Effector memory CD4-positive, alpha-beta T cell (primary cell): ENCODE measurements around the gene EHBP1L1.
A peak's percentile ranks its signal among the peaks of the same experiment; 100 is the strongest.

Experiments
- DNase-seq, 3 donors: peaks; one replicate each; pipeline ENCODE4 v3.0.0-alpha.2; 2020
- H3K27ac ChIP-seq: 2 replicates; pipeline ENCODE4 v1.7.0; 2013; ENCODE audit warnings: mild to moderate bottlenecking, low read length, moderate library complexity; ENCODE audit not compliant: insufficient read depth, poor library complexity, severe bottlenecking
- H3K27me3 ChIP-seq: replicated peaks from 2 replicates; pipeline ENCODE4 v1.7.0; 2013; ENCODE audit warnings: mild to moderate bottlenecking, low read length; ENCODE audit not compliant: insufficient read depth, control insufficient read depth, poor library complexity, severe bottlenecking
- H3K36me3 ChIP-seq: 2 replicates; pipeline ENCODE4 v1.7.0; 2013; ENCODE audit warnings: mild to moderate bottlenecking, low read length, moderate library complexity; ENCODE audit not compliant: control insufficient read depth, insufficient read depth
- H3K4me1 ChIP-seq: 2 replicates; pipeline ENCODE4 v1.7.0; 2013; ENCODE audit warnings: low read length, mild to moderate bottlenecking; ENCODE audit not compliant: control insufficient read depth, insufficient read depth, poor library complexity, severe bottlenecking
- H3K4me3 ChIP-seq: 2 replicates; pipeline ENCODE4 v1.7.0; 2013; ENCODE audit warnings: low read length, low read depth, mild to moderate bottlenecking; ENCODE audit not compliant: insufficient read depth, poor library complexity, severe bottlenecking
- H3K9me3 ChIP-seq: 2 replicates; pipeline ENCODE4 v1.7.0; 2013; ENCODE audit warnings: mild to moderate bottlenecking, low read length, moderate library complexity; ENCODE audit not compliant: control insufficient read depth

The EHBP1L1 gene

DNA sequence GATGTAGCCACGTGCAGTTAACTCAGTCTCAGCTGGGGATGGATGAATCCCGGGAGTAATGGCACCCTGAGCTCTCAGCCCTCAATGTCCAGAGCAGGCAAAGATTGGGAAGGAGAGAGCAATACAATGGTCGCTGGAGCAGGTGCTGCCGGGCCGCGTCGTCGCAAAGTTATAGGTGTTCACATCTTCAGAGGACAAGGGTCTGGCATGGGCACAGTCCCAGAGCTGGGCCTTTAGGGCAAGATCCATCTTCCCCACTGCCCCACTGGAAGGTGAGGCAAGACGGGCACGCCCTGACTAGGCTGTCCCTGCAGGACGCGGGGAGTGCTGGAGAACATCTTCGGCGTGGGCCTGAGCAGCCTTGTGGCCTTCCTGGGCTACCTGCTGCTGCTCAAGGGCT is 47.3 kb downstream of the EHBP1L1 start:
- Histone ChIP-seq H3K4me1 (no peaks in the 10 kb centered on the region), H3K27me3 (no peaks in the 10 kb centered on the region), H3K9me3 (no peaks in the 10 kb centered on the region), H3K36me3 (peaks cover 80% of the 10 kb centered on the region), H3K4me3 (no peak overlapping the region), H3K27ac (no peak overlapping the region)
- no peak for DNase-seq

GRCh38 chr11:65623852-65624616 is 48.2 kb downstream of the EHBP1L1 start:
- no peaks in the 10 kb centered on the region for H3K4me1 ChIP-seq
- H3K27ac ChIP-seq, result peak overlapping the region; percentile 22

DNA sequence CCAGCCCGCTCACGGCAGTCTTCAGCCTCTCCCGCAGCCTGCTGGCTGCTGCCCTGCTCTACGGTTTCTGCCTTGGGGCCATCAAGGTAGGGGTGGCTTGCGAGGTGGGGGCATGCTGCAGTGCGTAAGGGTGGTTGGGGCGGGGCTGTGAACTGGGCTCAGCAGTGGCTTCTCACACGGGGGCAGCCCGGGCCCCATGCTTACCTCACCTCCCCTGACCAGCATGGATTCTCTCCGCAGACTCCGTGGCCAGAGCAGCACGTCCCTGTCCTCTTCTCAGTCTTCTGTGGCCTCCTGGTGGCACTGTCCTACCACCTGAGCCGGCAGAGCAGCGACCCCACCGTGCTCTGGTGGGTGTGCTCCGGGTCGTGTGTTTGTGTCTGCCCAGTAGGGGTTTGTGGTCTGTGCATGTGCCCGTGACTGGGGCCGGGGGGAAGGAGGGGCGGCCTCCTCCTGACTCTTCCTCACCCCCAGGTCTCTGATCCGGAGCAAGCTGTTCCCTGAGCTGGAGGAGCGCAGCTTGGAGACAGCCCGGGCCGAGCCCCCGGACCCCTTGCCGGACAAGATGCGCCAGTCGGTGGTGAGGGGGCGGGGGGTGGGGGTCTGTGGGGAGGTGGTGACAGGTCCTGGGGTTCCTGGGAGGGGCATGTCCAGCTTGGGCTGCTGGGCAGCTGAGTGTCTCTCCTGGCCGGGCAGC is 49.2 kb downstream of the EHBP1L1 start:
- no peaks in the 10 kb centered on the region for H3K9me3 ChIP-seq
- H3K36me3 ChIP-seq, result peaks cover 80% of the 10 kb centered on the region
- H3K4me3 ChIP-seq, result no peak overlapping the region

More at GRCh38 chr11:65623852-65624616, 48.2 kb downstream of the EHBP1L1 start:
- no peaks in the 10 kb centered on the region for H3K9me3 ChIP-seq
- H3K4me3 ChIP-seq, result no peak overlapping the region
- no peak for DNase-seq
- H3K27me3 ChIP-seq, result no peaks in the 10 kb centered on the region
- peaks cover 80% of the 10 kb centered on the region for H3K36me3 ChIP-seq

DNA sequence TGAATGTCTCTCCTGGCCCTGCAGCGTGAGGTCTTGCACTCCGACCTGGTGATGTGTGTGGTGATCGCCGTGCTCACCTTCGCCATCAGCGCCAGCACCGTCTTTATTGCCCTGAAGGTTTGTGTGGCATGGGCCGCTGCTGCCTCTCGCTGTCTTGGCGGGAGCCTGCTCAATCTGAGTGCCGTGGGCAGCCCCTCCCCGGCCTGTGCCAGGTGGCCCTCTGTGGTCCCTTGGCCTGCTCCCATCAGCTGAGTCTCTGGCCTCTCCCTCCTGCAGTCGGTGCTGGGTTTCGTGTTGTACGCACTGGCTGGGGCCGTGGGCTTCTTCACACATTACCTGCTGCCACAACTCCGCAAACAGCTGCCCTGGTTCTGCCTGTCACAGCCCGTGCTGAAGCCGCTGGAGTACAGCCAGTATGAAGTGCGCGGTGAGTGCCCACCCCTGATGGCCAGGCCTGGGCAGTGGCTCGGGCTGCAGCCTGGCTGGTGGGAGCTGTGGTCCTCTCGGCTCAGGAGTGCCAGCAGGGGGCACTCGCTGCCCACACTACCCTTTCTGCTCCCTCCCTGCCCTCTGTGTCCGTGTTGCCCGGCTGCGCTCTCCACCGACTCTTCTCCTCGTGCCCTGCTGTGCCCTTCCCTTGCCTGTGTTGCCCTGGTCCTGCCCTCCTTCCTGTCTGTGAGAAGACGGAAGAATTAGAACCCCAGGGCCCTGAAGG is 49.9 kb downstream of the EHBP1L1 start:
- DNase-seq, result peak; percentile 32 to 36 (median 33)
- H3K27me3 ChIP-seq, result no peaks in the 10 kb centered on the region
- H3K4me3 ChIP-seq, result no peak overlapping the region
- H3K27ac ChIP-seq, result no peak overlapping the region
- no peaks in the 10 kb centered on the region for H3K9me3 ChIP-seq
- peaks cover 80% of the 10 kb centered on the region for H3K36me3 ChIP-seq
- H3K4me1 ChIP-seq, result no peaks in the 10 kb centered on the region

More for the DNA sequence above, 49.2 kb downstream of the EHBP1L1 start:
- DNase-seq, result no peak
- H3K27me3 ChIP-seq, result no peaks in the 10 kb centered on the region
- no peak overlapping the region for H3K27ac ChIP-seq
- H3K4me1 ChIP-seq, result no peaks in the 10 kb centered on the region

DNA sequence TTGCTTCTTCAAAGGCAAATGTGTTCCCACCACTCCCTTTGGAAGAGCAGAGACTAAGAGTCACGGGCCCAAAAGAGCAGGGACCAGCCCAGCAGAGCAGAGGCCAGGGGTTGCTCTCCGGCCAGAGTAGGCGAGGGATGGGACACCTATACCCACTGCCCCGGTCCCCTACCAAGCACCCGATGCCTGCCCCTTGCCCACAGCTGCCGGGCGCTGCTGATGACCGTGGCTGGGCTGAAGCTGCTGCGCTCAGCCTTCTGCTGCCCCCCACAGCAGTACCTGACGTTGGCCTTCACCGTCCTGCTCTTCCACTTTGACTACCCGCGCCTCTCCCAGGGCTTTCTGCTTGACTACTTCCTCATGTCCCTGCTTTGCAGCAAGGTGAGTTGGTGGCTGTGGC is 51.3 kb downstream of the EHBP1L1 start:
- Histone ChIP-seq H3K36me3 (peaks cover 78% of the 10 kb centered on the region), H3K4me1 (no peaks in the 10 kb centered on the region), H3K27ac (no peak overlapping the region), H3K9me3 (no peaks in the 10 kb centered on the region), H3K4me3 (no peak overlapping the region), H3K27me3 (no peaks in the 10 kb centered on the region)
- no peak for DNase-seq

DNA sequence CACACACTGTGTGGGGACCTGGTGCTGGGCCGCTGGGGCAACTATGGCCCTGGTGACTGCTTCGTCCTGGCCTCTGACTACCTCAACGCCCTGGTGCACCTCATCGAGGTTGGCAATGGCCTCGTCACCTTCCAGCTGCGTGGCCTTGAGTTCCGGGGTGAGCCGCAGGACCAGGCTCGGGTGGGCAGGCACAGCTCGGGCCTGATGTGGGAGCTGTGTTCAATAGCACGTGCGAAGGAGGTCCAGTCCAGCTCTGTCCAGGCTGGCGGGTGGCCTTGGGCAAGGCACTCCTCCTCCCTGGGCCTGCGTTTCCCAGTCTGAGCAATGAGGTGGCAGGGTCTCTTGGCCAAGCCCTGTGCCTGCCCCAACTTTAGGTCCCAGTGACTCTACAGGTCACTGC is 53.7 kb downstream of the EHBP1L1 start:
- Histone ChIP-seq H3K9me3 (no peaks in the 10 kb centered on the region), H3K4me3 (no peak overlapping the region), H3K36me3 (peaks cover 69% of the 10 kb centered on the region), H3K27me3 (no peaks in the 10 kb centered on the region), H3K27ac (no peak overlapping the region), H3K4me1 (peaks cover 11% of the 10 kb centered on the region)
- DNase-seq, result no peak

DNA sequence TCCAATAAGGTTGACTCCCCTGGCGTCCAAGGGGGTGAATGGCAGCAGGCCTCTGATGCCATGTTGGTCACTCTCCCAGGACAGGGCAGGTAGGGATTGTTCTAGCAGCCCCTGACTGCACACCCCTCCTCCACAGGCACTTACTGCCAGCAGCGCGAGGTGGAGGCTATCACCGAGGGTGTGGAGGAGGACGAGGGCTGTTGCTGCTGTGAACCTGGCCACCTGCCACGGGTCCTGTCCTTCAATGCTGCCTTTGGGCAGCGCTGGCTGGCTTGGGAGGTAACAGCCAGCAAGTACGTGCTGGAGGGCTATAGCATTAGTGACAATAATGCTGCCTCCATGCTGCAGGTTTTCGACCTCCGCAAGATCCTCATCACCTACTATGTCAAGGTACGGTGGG is 54.4 kb downstream of the EHBP1L1 start:
- no peaks in the 10 kb centered on the region for H3K27me3 ChIP-seq
- H3K4me1 ChIP-seq, result peaks cover 11% of the 10 kb centered on the region
- H3K27ac ChIP-seq, result no peak overlapping the region
- DNase-seq, result no peak
- peaks cover 69% of the 10 kb centered on the region for H3K36me3 ChIP-seq
- H3K9me3 ChIP-seq, result no peaks in the 10 kb centered on the region
- no peak overlapping the region for H3K4me3 ChIP-seq

DNA sequence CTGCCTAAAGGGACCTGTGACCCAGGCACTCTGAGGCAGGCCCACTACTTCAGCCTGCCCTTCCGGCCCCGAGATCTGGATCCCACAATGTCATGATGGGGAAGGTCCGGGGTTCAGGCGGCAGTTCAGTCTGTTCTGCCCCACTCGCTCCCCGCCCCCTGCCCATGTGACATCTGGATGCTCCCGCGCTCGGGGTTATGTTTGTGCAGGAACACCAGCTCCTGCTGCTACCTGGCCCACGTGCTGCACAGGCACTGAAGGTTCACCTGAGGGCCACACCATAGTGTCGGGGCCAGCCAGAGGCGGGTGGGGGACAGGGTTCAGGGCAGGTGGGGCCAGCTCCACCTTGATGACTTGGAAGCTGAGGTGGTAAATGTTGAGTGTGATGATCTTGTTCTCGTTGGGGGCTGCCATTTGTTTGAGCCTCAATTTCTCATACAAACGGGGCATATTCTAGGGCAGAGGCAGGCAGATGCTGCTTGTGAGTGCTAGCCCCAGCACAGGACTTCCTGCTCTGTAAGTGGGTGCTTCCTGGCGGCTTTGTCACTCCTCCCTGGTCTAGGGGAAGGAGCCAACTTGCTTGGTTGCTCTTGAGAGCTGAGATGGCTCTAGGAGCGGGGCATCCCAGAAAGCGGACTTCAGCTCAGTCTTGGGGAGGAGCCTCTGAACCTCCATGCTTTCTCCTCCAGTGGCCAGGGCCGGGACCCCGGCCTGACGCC is 57.7 kb downstream of the EHBP1L1 start:
- Histone ChIP-seq H3K4me3 (no peak overlapping the region), H3K27ac (no peak overlapping the region), H3K9me3 (no peaks in the 10 kb centered on the region), H3K4me1 (peaks cover 20% of the 10 kb centered on the region), H3K27me3 (no peaks in the 10 kb centered on the region), H3K36me3 (peaks cover 56% of the 10 kb centered on the region)
- no peak for DNase-seq

GRCh38 chr11:65634109-65634436 is 58.2 kb downstream of the EHBP1L1 start:
- DNase-seq, result no peak
- no peak overlapping the region for H3K27ac ChIP-seq

More at GRCh38 chr11:65634109-65634436, 58.2 kb downstream of the EHBP1L1 start:
- Histone ChIP-seq H3K36me3 (peaks cover 51% of the 10 kb centered on the region), H3K4me1 (peaks cover 25% of the 10 kb centered on the region), H3K4me3 (no peak overlapping the region), H3K9me3 (no peaks in the 10 kb centered on the region), H3K27me3 (no peaks in the 10 kb centered on the region)
